Heart right ventricle (tissue), 16 donors: Measurements from ENCODE around the gene CLSTN2. TPM values are rescaled to one million over a fixed set of nuclear protein-coding genes. Genes with fewer than 3 reads are reported as not detected.

Experiments
- ATAC-seq, 8 donors: fragments of 200-7000 bp; cut with Tn5 transposase; one replicate each; pipeline ENCODE4 v1.9.1; 2020; ENCODE audit warnings: mild to moderate bottlenecking in 8 of 8, moderate library complexity in 8 of 8, moderate number of reproducible peaks in 1 of 8
- DNase-seq, 2 donors: peaks; one replicate each; pipeline ENCODE4 v3.0.0-alpha.2; 2020
- H3K27ac ChIP-seq, 10 donors: fragments of 200-600 bp; sonication (generic) in 2 of 10; one replicate each; pipeline versions ENCODE4 v1.5.0 to v1.8.0; 2020 to 2022; ENCODE audit warnings: mild to moderate bottlenecking in 3 of 10
- H3K27me3 ChIP-seq, 7 donors: fragments of 200-600 bp; one replicate each; pipeline ENCODE4 v1.8.0; 2021 to 2022; ENCODE audit warnings: mild to moderate bottlenecking in 2 of 7
- H3K36me3 ChIP-seq, 9 donors: fragments of 200-600 bp; sonication (generic) in 1 of 9; one replicate each; pipeline versions ENCODE4 v1.5.0 to v1.8.0; 2020 to 2022; ENCODE audit warnings: mild to moderate bottlenecking in 2 of 9
- H3K4me1 ChIP-seq, 9 donors: fragments of 200-600 bp; sonication (generic) in 1 of 9; one replicate each; pipeline versions ENCODE4 v1.5.0 to v1.8.0; 2020 to 2022; ENCODE audit warnings: mild to moderate bottlenecking in 4 of 9
- H3K4me3 ChIP-seq, 10 donors: fragments of 200-600 bp; sonication (generic) in 2 of 10; one replicate each; pipeline versions ENCODE4 v1.5.0 to v1.8.0; 2020 to 2022; ENCODE audit warnings: mild to moderate bottlenecking in 7 of 10, moderate library complexity in 2 of 10
- H3K9me3 ChIP-seq, 11 donors: fragments of 200-600 bp in 10 of 11; sonication (generic) in 2 of 11; one replicate each; pipeline versions ENCODE4 v1.5.0 to v1.8.0; 2013 to 2022; ENCODE audit warnings: mild to moderate bottlenecking in 2 of 11, control low read depth in 1 of 11, moderate library complexity in 1 of 11
- WGBS, 2 donors: extraction: QIAGEN DNeasy Blood & Tissue Kit; methylation state at CpG; one replicate each; pipeline ENCODE4 v1.1.7; 2013; ENCODE audit warnings: inconsistent platforms in 1 of 2; 5-methylcytosine and 5-hydroxymethylcytosine counted together
- intact Hi-C, 10 donors: fragments of 100-400 bp; cut with DNase I; formaldehyde crosslinking; loops; one replicate each; pipeline versions ENCODE4 v1.11.1 to v1.14.2; 2022
- polyA plus RNA-seq, 2 donors: library from polyadenylated mRNA; stranded (reverse); fragments of 200-250 nt; gene quantifications; one replicate each; pipeline ENCODE4 v1.2.3, GENCODE V29; 2013
- total RNA-seq, 10 donors: library from RNA; stranded (reverse); fragmentation: NEBNext Ultra II Directional in 3 of 10; extraction: Animal tissue kit (Norgen Biotek cat#: 25700) in 3 of 10; gene quantifications; one replicate each; pipeline versions ENCODE4 v1.2.1 to v1.2.4, GENCODE V29; 2021 to 2023
- TF ChIP-seq, protein P1 (sequence below), 9 donors: fragments of 200-600 bp; sonication (generic) in 2 of 9; IDR thresholded peaks; one replicate each; pipeline versions ENCODE4 v1.5.0 to v1.8.0; 2021 to 2022; ENCODE audit warnings: antibody characterized with exemption in 9 of 9, mild to moderate bottlenecking in 5 of 9, moderate library complexity in 1 of 9
- donor health status: Arrhythmogenic right ventricular cardiomyopathy.
- donor health status: ischemic (EF 13 %, LVEDD 7.1; RV severe dilation, severe dysfunction).
- donor health status: healthy with polysubstance abuse.
- donor health status: DM: no; HTN: yes; CAD: no.
- donor health status: DM: no; HTN: no; CAD: no.
- donor health status: ischemic (EF 25% LVEDD 6.9; RV normal size, moderate dysfunction).
- donor health status: ischemic (EF 25% LVEDD 5.7; RV mildly dilated, moderate dysfunction).
- donor health status: healthy.
- donor health status: DM: yes; HTN: yes; CAD: no.
- donor health status: Ischemic cardiomyopathy.
- donor health status: ischemic (EF 35%, LVEDD 5.7; RV mildly dilated, moderate dysfunction).
- donor health status: nonischemic (EF 11% LVEDD 7.7; RV severe dilation, severe dysfunction).
- donor health status: DM: yes; HTN: yes; CAD: no.
- donor health status: PGD.
- donor health status: ischemic (EF 29% LVEDD 5.4; RV normal size, mild dysfunction).
- donor health status: nonischemic (EF 23%, LVEDD 6.1; RV moderate dilation, normal function).

CLSTN2 gene
- total and polyA plus RNA-seq, 12 donors, result 0.57 to 10.7 (median 4.4) TPM

DNA sequence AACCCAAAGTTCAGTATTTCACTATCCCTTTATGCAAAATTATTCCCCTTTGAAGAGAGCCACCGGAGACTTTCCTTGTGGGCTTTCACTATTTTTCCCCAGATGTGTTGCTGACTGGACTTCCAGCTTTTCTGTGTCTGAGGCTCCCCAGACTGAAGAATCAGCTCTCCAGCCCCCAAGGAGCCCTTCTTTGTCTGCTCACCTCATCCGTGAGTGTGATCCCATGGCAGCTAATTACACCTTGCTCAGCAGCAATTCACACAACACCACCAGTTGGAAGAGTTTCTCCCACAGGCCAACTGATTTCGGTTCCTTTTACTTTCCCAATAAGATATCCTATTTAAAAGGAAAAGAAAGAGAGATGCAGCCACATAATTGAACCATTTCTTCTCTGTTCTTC, 493.4 kb downstream of the CLSTN2 start:
- TF ChIP-seq, protein P1, sequence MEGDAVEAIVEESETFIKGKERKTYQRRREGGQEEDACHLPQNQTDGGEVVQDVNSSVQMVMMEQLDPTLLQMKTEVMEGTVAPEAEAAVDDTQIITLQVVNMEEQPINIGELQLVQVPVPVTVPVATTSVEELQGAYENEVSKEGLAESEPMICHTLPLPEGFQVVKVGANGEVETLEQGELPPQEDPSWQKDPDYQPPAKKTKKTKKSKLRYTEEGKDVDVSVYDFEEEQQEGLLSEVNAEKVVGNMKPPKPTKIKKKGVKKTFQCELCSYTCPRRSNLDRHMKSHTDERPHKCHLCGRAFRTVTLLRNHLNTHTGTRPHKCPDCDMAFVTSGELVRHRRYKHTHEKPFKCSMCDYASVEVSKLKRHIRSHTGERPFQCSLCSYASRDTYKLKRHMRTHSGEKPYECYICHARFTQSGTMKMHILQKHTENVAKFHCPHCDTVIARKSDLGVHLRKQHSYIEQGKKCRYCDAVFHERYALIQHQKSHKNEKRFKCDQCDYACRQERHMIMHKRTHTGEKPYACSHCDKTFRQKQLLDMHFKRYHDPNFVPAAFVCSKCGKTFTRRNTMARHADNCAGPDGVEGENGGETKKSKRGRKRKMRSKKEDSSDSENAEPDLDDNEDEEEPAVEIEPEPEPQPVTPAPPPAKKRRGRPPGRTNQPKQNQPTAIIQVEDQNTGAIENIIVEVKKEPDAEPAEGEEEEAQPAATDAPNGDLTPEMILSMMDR (IDR thresholded peaks at IDR 0.05), result no peak
- Histone ChIP-seq H3K4me3 (no peak overlapping the region), H3K9me3 (no peaks in the 10 kb centered on the region), H3K27me3 (no peaks in the 10 kb centered on the region), H3K36me3 (no peaks in the 10 kb centered on the region), H3K27ac (no peak overlapping the region), H3K4me1 (peaks cover 0 to 8% (median 0%) of the 10 kb centered on the region in 9 donors)
- intact Hi-C loops, result no loop called here
- DNase-seq (no peak), ATAC-seq (no peak)
- WGBS, 2 donors, result 87 to 91% methylated on average over 3 of the region's 3 CpGs

DNA sequence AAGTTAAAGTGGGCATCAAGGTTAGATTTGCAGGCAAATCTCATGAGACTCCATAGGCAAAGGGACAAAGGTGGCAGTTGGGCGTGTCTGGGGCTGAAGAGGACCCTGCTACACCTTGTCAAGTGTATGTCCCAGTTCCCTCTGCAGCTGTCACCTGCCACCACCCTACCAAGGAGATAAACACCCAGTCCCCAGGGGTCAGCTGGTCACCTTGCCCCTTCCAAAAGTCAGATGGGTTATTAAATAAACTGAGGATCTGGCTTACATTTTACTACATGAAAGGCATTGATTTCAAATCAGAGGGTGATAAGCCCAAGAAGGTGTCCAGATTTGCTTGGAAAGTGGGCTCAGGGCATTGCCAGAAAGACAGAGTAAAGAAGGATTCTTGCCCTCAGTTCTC, 494.8 kb downstream of the CLSTN2 start:
- Histone ChIP-seq H3K4me1 (no peaks in the 10 kb centered on the region), H3K4me3 (no peak overlapping the region), H3K27me3 (no peaks in the 10 kb centered on the region), H3K36me3 (no peaks in the 10 kb centered on the region), H3K9me3 (no peaks in the 10 kb centered on the region), H3K27ac (no peak overlapping the region)
- 77 to 83% methylated on average over 1 of the region's 1 CpG for WGBS, 2 donors
- intact Hi-C loops, result no loop called here
- DNase-seq (no peak), ATAC-seq (no peak)
- TF ChIP-seq, protein P1 (IDR thresholded peaks at IDR 0.05), result no peak

DNA sequence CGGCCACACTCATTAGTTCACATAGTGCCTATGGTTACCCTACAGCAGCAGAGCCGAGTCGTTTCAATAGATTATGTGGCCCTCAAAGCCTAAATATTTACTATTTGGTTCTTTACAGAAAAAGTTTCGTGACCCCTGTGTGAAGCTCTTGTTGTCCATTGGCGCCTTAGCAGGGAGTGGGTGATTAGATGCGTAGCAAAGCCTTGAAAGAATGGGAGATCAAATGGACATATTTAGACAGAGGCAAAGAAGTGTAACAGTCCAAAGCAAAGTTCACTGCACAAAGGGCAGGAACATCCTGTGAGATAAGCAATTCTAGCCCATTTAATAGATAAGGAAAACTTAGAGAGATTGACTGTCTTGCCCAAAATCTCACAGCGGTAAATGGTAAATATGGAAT, 495.5 kb downstream of the CLSTN2 start:
- TF ChIP-seq, protein P1 (IDR thresholded peaks at IDR 0.05), result no peak
- H3K27ac ChIP-seq, result no peak overlapping the region
- no peaks in the 10 kb centered on the region for H3K9me3 ChIP-seq
- H3K36me3 ChIP-seq, result no peaks in the 10 kb centered on the region
- DNase-seq (no peak), ATAC-seq (no peak)
- H3K4me1 ChIP-seq, result no peaks in the 10 kb centered on the region
- WGBS, 2 donors, result 80 to 88% methylated on average over 7 of the region's 7 CpGs
- no peak overlapping the region for H3K4me3 ChIP-seq
- no peaks in the 10 kb centered on the region for H3K27me3 ChIP-seq
- intact Hi-C loops, result no loop called here

DNA sequence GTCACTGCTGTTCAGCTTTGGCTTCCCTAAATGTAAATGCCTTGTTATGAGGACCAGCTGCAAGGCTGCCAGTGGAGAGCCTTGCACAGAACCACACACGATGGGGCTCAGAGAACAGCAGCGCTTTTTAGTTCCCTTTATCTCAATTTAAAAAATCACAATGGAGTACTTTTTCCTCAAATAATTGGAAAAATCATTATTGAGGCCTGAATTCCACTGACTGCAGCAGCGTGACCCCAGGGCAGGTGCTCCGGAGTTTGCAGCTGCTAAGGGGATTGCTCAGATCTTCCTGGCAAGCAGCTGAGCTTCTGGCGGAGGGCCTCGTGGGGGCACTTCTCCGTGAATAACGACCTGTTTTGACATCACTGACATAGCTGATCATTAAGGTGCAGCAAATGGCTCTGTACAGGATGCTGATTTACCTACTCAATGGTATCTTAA, 497.3 kb downstream of the CLSTN2 start:
- Histone ChIP-seq H3K36me3 (no peaks in the 10 kb centered on the region), H3K27ac (no peak overlapping the region), H3K4me1 (no peaks in the 10 kb centered on the region), H3K27me3 (no peaks in the 10 kb centered on the region), H3K9me3 (no peaks in the 10 kb centered on the region), H3K4me3 (no peak overlapping the region)
- TF ChIP-seq, protein P1 (IDR thresholded peaks at IDR 0.05), result no peak
- DNase-seq (no peak), ATAC-seq (no peak)
- WGBS, 2 donors, result 58% methylated on average over 8 of the region's 8 CpGs
- intact Hi-C loops, result no loop called here
